Measurements from ENCODE around the gene CXorf58.
"Not testable (repeated sequence)": the region's sequence is repeated elsewhere in the genome, so short reads cannot be mapped to it uniquely, and the experiment has no call there.

Gene CXorf58

GRCh38 chrX:23907498-23908218 is at the start of gene CXorf58, which contains the start of gene APOO:
Gene CXorf58 (plus strand): TSS chrX:23908006. CDS start chrX:23910303, 2,297 bp downstream.
Gene APOO (minus strand): TSS chrX:23907938. CDS start chrX:23907702, 236 bp downstream.
- DNase-seq, result peak; percentile 91 to 99

- not testable (repeated sequence) for DNase-seq
Observed at GRCh38 chrX:23859238-23859637, 48.6 kb upstream of the CXorf58 start.

GRCh38 chrX:23861215-23861896 is 46.5 kb upstream of the CXorf58 start:
- DNase-seq, result no peak

GRCh38 chrX:23861952-23862351 is 45.9 kb upstream of the CXorf58 start:
- DNase-seq, result not testable (repeated sequence)

- peak; percentile 4 to 44 for DNase-seq
Observed at GRCh38 chrX:23864742-23865326, 43.0 kb upstream of the CXorf58 start.

GRCh38 chrX:23870041-23870440 is 37.8 kb upstream of the CXorf58 start:
- no peak for DNase-seq

- no peak for DNase-seq
Observed at GRCh38 chrX:23871905-23872546, 35.8 kb upstream of the CXorf58 start.

GRCh38 chrX:23879380-23880090 is 28.3 kb upstream of the CXorf58 start:
- DNase-seq, result no peak

GRCh38 chrX:23883737-23884354 is 24.0 kb upstream of the CXorf58 start:
- no peak for DNase-seq

- DNase-seq, result no peak
Observed at GRCh38 chrX:23884427-23885024, 23.3 kb upstream of the CXorf58 start.

- no peak for DNase-seq
Observed at GRCh38 chrX:23885803-23886202, 22.0 kb upstream of the CXorf58 start.

GRCh38 chrX:23887451-23887850 is 20.4 kb upstream of the CXorf58 start:
- DNase-seq, result no peak

- no peak for DNase-seq
Observed at GRCh38 chrX:23887918-23888317, 19.9 kb upstream of the CXorf58 start.

GRCh38 chrX:23888887-23889501 is 18.8 kb upstream of the CXorf58 start:
- DNase-seq, result no peak

- DNase-seq, result no peak
Observed at GRCh38 chrX:23890933-23891332, 16.9 kb upstream of the CXorf58 start.

- not testable (repeated sequence) for DNase-seq
Observed at GRCh38 chrX:23894993-23895392, 12.8 kb upstream of the CXorf58 start.

GRCh38 chrX:23896539-23896938 is 11.3 kb upstream of the CXorf58 start:
- DNase-seq, result not testable (repeated sequence)

- DNase-seq, result no peak
Observed at GRCh38 chrX:23896981-23897380, 10.8 kb upstream of the CXorf58 start.

- no peak for DNase-seq
Observed at GRCh38 chrX:23898412-23898959, 9.3 kb upstream of the CXorf58 start.

- no peak for DNase-seq
Observed at GRCh38 chrX:23900220-23900797, 7.5 kb upstream of the CXorf58 start.

- no peak for DNase-seq
Observed at GRCh38 chrX:23901060-23901459, 6.7 kb upstream of the CXorf58 start.
